NCI-H1930 (cell line): Measurements from ENCODE around the gene CYP4F11.
"Not testable (repeated sequence)": the region's sequence is repeated elsewhere in the genome, so short reads cannot be mapped to it uniquely, and the experiment has no call there.

Experiments
- DNase-seq, 2 experiments: peaks; one replicate each; lab custom pipeline; 2025; lab: John Stamatoyannopoulos, UW

Gene CYP4F11, protein sequence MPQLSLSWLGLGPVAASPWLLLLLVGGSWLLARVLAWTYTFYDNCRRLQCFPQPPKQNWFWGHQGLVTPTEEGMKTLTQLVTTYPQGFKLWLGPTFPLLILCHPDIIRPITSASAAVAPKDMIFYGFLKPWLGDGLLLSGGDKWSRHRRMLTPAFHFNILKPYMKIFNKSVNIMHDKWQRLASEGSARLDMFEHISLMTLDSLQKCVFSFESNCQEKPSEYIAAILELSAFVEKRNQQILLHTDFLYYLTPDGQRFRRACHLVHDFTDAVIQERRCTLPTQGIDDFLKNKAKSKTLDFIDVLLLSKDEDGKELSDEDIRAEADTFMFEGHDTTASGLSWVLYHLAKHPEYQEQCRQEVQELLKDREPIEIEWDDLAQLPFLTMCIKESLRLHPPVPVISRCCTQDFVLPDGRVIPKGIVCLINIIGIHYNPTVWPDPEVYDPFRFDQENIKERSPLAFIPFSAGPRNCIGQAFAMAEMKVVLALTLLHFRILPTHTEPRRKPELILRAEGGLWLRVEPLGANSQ

DNA sequence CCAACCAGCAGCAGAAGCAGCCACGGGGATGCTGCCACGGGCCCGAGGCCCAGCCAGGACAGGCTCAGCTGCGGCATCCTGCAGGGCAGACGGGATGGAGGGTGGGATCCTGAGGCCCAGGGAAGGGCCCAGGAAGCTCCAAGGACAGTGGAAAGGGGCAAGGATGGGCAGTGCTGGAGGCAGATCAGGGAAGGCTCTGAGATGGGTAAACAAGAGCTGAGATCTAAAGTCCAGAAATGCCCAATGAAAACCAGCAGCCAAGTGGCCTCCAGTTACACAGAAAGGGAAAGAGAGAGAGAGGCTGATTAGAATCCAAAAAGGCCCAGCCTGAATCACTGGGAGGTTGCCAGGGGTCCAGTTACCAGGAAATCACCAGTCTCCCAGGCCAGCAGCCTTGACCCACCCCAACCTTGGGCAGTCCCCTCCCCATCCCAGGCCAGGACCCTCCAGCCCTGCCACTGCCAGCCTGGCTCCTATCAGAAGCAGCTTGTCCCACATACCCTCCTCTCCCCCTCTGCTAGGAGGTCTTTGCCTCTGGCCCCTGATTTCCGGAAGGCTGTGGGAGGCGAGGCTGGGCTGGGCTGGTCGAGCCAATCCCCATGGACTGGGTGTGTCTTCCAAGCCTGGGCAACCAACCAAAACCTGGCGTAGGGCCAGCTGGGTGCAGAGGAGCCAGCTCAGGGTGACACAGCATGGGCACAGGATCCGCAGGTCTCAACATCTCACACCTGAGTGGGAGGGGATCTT is at the start of gene CYP4F11:
TSS of gene CYP4F11 (minus strand) at position 198 of the 747 bp plus-strand sequence. CDS start at position 77, 121 bp downstream.
- no peak for DNase-seq

DNA sequence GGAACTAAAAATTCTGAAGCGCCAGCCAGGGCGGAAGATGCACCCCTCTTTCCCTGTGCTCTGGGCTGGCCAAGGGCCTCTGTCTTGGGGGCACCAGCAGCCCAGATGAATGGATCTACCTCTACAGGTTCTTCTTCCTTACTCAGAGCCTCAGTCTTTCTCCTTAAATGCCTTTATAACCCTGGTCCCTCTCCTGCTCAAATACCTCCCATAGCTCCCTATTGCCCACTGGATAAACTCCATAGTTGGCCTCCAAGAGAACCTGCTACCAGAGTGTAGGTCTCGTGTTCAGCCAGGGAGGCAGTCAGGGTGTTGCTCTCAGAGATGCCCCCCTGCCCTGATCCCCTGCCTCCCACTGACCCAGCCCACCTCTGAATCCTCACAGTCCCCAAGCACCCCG is 45.0 kb upstream of the CYP4F11 start:
- no peak for DNase-seq

DNA sequence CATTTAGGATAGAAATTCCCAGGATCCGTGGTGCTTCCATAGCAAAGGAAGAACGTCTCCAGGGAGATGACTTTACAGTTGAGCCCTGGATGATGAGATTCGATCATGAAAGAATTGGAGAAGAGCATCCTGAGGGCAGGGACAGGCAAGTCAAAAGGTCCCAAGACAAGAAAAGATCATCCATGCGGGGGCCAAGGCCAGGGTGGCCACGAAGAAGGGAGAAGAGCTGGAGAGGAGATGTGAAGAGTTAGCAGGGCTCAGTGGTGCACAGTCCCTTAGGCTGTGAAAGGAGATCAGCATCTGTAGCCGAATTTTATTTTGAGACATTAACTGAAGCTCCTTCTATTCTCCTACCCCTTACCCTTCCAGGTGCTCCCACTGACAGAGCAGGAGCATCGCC is 43.4 kb upstream of the CYP4F11 start:
- no peak for DNase-seq

DNA sequence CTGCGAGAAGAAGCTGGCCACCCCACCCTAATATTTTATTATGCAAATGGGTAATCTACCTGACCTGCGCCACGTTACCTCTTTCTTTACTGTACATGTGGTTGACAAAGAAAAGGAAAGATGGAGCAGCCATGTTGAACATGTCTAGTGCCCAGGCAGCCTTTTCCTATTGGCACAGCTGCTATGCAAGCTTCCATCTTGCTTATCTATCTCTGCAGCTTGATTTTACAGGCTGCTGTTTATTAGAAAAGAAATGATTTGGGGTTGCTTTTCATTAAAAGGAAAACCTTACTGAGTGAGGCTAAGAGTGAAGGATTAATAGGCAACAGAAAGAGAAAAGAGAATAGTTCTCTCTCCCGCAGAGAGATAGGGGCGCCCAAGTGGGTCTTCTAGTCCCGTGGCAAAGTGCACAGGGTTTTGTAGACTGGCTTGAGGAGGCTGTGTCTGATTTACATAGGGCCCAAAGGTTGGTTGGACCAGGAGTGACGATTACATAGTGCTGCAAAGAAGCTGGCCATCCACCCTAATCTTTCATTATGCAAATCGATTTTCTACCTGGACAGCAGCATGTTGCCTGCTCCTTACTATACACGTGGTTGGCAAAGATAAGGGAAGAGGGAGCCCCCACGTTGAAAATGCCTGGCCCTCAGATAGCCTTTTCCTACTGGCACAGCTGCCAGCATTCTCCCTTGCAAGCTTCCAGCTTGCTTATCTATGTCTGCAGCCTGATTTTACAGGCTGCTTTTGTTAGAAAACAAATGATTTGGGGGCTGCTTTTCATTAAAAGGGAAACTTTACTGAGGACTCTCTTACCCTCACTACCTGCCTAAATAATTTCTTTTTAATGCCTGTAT is 42.7 kb upstream of the CYP4F11 start:
- no peak for DNase-seq

DNA sequence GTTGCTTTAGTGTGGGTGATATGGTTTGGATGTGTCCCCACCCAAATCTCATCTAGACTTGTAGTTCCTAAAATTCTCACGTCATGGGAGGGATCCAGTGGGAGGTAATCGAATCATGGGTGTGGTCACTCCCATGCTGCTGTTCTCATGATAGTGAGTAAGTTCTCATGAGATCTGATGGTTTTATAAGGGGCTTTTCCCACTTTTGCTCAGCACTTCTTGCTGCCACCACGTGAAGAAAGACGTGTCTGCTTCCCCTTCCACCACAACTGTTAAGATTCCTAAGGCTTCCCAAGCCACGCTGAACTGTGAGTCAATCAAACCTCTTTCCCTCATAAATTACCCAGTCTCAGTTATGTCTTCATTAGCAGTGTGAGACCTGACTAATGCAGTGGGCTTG is 40.5 kb upstream of the CYP4F11 start:
- DNase-seq, result no peak

DNA sequence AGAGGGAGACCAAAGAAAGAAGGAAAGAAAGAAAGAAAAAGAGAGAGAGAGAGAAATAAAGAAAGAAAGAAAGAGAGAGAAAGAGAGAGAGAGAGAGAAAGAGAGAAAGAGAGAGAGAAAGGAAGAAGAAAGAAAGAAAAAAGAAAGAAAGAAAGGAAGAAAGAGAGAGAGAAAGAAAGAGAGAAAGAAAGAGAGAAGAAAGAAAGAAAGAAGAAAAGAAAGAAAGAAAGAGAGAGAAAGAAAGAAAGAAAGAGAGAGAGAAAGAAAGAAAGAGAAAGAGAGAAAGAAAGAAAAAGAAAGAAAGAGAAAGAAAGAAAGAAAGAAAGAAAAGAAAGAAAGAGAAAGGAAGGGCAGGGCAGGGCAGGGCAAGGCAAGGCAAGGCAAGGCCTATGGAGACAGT is 37.7 kb upstream of the CYP4F11 start:
- DNase-seq, result not testable (repeated sequence)

DNA sequence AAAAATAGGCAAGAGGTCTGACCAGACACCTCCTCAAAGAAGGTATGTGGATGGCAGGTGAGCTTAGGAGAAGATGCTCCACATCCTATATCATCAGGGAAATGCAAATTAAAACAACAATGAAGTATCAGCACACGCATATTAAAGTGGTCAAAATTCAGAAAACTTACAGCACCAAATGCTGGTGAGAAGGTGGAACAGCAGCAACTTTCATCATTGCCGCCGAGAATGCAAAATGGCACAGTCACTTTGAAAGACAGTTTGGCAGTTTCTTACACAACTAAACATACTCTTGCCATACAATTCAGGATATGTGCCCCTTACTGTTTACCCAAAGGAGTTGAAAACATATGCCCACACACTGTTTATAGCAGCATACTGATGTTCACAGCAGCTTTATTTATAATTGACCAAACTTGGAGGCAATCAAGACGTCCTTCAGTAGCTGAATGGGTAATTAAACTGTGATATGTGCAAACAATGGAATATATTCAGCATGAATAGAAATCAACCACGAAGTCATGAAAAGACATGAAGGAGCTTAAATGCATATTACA is 37.0 kb upstream of the CYP4F11 start:
- DNase-seq, result no peak

DNA sequence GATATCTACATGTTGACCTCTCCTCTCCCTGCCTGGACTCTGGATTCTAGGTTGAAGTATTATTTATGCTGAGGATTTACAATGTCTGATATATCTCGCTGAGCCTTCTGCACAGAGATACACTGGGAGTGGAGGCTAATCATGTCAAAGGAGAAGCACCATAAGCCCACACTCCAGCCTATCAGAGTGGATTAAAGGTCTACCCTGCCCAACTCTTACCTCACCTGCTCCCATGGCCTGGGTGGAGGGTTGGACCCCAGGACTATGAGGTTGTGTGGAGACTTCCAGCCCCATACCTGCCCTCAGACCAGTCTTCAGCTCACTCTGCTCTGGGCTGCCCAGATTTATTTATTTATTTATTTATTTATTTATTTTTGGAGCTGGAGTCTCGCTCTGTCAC is 29.9 kb upstream of the CYP4F11 start:
- no peak for DNase-seq

DNA sequence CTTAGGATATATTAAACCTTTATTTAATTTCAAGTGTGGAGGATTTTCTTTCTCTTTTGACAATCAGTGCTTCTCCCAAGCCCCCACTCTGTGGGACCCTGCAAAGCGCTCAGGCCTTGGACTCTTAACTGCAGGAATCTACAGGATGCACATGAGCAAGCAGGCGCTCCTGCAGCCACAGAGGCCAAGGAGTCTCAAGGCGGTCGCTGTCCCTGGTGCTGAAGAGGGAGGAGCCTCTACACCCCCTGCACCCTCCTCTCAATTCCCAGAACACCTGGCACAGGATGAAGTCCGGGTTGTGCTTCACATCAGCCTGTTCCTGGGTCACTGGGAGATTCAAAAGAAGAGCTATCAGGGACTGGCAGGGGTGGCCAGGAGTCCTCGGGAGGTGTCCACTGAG is 28.0 kb upstream of the CYP4F11 start:
- no peak for DNase-seq

DNA sequence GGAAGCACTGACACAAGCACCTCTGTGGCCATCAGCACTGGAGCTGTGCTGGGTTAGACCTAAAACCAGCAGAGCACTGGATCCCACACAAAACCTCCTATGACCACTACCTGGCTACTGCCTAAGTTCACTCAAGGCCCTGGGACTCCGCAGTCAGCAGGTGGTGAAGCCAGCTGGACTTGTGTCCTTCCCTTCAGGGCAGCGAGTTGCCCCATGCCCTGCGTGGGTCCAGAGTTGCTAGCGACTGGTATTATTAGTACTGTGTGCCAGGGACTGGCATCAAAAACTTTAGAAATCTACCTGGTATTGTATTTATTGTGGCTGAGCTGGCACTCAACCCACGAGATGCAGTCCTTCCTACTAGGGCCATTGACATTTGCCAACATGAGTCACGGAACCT is 20.5 kb upstream of the CYP4F11 start:
- DNase-seq, result no peak

DNA sequence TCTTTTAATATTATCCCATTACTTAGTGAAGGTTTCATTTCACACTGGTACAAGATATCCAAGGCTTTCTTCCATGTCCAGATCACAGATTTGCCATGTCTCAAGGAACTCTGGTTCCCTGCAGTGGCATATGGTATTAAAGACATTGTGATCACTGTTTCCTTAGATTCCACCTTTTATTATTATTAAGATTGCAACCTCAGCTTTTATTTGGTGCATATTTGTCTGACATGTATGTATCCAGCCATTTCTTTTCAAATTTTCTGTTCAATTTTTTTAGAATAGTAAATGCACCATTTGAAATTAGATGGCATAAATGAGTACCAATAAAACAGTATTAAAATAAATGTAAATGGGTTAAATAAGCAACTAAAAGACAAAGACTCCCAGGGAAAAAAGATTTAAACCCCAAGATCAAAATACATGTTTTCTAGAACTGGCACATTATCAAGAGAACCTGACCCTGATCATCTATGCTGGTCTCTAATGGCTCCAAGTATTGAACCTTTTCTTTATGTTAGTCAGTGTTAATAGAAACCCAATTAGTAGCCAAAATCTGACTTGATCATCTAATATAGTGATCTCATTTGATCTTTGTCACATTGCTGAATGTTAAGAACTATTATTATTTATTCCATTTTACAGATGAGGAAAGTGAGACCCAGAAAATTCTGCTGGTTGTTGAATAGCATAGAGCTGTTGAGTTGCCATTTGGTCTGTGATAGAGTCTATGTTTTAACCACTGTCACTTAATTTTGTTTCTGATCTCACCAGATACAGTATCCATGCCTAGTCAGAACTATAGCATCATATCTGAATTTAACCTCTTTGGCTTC is 14.1 kb upstream of the CYP4F11 start, which contains the start of gene OR10H4:
TSS of gene OR10H4 (plus strand) at position 786 of the 836 bp plus-strand sequence. CDS start at position 786, 0 bp downstream.
- no peak for DNase-seq

DNA sequence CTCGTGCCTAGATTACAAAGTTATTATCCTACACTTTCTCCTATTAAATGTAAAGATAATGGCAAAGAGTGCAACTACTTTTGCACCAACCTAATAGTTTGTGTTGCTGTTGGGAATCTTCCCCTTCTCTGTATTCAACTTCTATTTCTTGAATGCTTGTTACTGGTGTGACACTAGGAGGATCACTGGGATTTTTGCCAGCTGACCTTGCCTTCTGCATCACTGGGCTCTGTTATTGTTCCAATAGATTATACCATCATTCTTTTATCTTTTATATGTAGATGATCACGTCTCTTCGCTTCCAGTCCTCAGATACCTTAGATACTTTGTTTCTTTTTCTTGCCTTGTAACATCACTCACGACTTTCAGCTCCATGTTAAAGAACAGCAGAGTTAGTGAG is 11.0 kb upstream of the CYP4F11 start:
- DNase-seq, result no peak

DNA sequence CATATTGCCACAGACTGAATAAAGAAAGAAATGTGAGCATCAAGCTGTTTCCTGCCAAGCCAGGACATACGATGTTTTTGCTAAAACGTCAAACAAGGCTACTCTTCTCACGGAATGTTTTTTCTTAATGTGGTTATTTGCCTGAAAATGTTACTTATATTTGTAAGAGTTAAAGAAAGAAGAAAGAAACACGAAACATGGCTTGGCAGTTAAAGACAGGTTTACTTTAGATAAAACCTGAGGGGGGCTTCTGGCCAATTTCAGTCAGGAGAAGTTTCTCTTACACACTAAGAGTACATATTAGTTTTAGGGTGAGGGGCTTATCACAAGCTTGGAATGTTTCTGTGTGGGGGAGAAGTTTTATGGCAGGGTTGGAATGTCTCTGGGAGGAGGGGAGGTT is 10.1 kb upstream of the CYP4F11 start:
- DNase-seq, result no peak

DNA sequence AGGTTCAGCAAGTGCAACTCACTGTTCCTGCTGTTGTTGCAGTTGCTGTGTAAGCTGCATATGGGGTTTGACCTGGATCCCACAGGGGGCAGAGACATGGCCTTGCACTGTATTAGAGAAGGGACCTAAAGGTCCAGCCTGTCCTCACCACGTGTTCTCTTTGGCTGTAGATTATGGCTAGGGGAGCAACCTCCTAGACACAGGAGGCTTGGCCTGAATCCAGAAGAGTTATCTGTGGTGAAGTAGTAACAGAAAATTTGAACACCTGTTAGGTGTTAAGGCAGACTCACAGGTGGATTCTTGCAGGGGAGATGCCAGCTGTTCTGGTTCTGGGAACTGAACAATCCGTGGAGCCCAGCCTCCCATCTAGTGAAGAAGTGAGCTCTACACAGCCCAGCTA is 3.4 kb upstream of the CYP4F11 start:
- DNase-seq, result no peak

DNA sequence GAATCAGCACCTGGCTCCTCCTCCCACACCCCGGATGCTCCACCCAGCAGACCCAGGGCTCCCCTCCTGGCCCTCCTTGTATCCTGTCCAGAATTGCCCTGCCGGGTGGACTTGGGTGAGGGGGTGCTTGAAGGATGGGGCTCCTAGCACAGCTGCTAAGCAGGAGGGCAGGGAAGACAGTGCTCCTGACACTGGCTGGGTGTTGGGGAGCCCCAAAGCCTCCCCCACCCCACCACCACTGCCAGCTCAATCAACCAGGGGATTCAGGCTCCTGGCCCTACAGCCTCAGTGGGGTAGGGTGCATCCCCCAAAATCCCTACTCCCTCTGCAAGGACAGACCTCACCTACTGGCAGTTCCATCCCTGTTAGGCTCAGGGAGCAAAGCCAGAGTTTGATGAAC is 2.6 kb upstream of the CYP4F11 start:
- no peak for DNase-seq

DNA sequence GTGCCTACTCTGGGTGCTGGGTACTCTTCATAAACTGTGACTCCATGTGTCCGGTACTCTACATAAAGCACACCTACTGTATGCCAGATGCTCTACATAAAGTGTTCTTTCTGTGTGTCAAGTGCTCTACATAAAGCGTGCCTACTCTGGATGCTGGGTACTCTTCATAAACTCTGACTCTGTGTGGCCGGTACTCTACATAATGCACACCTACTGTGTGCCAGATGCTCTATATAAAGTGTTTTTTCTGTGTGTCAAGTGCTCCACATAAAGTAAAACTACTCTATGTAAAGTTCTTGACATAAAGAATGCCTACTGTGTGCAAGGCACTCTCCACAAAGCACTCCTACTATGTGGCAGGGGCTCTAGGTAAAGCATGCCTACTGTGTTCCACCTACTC is 1.8 kb upstream of the CYP4F11 start:
- DNase-seq, result no peak

DNA sequence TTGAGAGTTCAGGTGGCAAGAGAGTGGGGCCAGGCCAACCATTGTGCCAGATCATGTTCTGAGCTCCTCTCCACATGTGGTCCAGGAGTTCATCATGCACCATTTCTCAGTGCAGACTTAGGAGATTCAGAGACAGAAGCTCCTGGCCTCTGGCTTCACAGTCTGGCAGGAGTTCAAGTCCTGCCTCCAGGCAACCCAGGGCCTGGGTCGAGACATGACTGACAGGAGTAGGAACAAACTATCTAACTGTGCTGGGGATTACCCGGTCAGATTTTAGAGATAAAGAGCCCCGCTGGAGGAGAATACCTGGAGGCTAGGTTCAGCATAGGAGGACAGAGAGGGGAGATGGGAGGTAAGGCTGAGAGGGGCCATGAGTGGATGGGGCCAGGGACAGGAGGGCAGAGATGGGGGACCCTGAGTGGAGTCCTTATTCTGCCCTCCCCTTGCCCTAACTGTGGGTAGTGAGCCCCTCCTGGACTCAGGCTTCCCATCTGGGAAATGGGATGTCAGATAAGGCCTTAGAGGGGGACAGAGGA is 906 bp upstream of the CYP4F11 start:
- no peak for DNase-seq

DNA sequence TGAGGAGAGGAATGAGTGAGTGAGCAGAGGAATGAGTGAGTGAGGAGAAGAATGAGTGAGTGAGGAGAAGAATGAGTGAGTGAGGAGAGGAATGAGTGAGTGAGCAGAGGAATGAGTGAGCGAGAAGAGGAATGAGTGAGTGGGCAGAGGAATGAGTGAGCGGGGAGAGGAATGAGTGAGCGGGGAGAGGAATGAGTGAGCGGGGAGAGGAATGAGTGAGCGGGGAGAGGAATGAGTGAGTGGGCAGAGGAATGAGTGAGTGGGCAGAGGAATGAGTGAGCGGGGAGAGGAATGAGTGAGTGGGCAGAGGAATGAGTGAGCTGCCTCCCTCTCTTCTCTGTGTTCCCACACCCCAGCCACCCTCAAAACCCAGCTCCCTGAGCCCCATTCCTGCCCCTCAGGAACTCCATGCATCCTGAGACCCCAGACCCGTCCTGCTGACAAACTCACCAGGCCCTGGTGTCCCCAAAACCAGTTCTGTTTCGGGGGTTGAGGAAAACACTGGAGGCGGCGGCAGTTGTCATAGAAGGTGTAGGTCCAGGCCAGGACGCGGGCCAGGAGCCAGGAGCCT is 483 bp downstream of the CYP4F11 start:
- DNase-seq, result not testable (repeated sequence)

DNA sequence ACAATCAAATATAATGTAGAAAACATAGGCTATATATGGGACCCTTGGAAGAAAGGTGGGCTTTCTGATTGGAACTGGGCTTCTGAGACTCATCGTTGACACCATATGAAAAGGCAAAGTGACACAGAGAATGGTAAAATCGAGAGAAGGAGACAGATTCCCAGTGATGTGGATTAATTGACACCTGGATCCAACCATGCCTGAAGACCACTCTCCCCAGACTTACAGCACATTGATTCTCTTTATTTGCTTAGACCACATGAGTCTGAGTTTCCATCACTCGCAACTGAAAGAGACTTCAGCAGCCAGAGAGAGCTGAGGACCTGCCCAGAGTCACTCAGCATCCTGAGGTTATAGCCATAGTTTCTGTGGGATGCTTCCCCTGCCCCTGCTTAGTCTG is 6.0 kb downstream of the CYP4F11 start:
- DNase-seq, result no peak

DNA sequence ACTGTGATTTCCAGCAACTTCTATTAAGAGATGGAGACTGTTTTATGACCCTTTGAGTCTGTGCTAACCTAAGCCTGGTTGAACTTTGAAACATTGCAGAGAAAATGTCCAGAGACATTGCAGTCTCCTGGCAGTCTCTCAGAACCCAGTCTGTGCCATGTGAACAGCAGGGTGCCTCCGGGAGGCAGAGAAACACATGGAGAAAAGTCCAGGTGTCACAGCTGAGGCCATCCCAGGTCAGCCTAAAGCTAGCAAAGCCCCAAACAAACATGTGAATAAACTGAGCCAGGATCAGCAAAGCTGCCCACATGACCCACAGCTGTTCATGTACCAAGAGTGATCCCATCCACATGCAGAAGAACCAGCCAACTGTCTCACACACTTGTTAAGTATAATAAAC is 7.8 kb downstream of the CYP4F11 start:
- DNase-seq, result no peak
